B cell (primary cell): ENCODE results near the gene ZNF407. TPM values are rescaled to one million over a fixed set of nuclear protein-coding genes. Genes with fewer than 3 reads are reported as not detected.

Experiments
- ATAC-seq: fragments of 200-7000 bp; cut with Tn5 transposase; one replicate; pipeline ENCODE4 v1.10.0; 2021; ENCODE audit warnings: low read depth, mild to moderate bottlenecking, moderate number of reproducible peaks, moderate library complexity
- CTCF ChIA-PET: fragments of 350-600 bp; sonication (Branson Sonifier 250); formaldehyde crosslinking; loops from one replicate; lab custom pipeline; 2021; ENCODE audit warnings: antibody characterized with exemption, inconsistent platforms; lab: Charles Lee
- POLR2A ChIA-PET: fragments of 350-600 bp; sonication (Branson Sonifier 250); formaldehyde crosslinking; loops from one replicate; lab custom pipeline; 2021; ENCODE audit warnings: antibody characterized with exemption; lab: Charles Lee
- DNase-seq: peaks from one replicate; pipeline ENCODE4 v3.0.0; 2013
- H2AFZ ChIP-seq: 2 replicates; pipeline ENCODE4 v1.6.1; 2012; ENCODE audit warnings: mild to moderate bottlenecking, low read depth, low read length; ENCODE audit not compliant: insufficient read depth, poor library complexity, severe bottlenecking
- H3K27ac ChIP-seq, 2 donors: 1 replicate in 1 of 2; 2 replicates in 1 of 2; pipeline ENCODE4 v1.5.1; 2012 to 2013; ENCODE audit warnings: low read length in 2 of 2, mild to moderate bottlenecking in 2 of 2, moderate library complexity in 1 of 2
- H3K27me3 ChIP-seq, 4 experiments: fragments of 200-600 bp in 1 of 4; sonication (generic) in 1 of 4; replicated peaks in 1 of 4; 1 replicate in 2 of 4; 2 replicates in 2 of 4; pipeline versions ENCODE4 v1.6.1 to v1.7.0; 2013 to 2016; ENCODE audit warnings: low read length in 3 of 4, mild to moderate bottlenecking in 2 of 4, mixed read lengths in 1 of 4, moderate library complexity in 1 of 4; ENCODE audit not compliant: insufficient read depth in 4 of 4, control insufficient read depth in 3 of 4; ENCODE audit errors: control extremely low read depth in 1 of 4
- H3K36me3 ChIP-seq, 2 experiments: replicated peaks in 1 of 2; 1 replicate in 1 of 2; 2 replicates in 1 of 2; pipeline versions ENCODE4 v1.6.1 to v1.7.1; 2013; ENCODE audit warnings: low read length in 1 of 2; ENCODE audit not compliant: insufficient read depth in 2 of 2, control insufficient read depth in 1 of 2; ENCODE audit errors: control extremely low read depth in 1 of 2, extremely low read depth in 1 of 2
- H3K4me1 ChIP-seq, 2 donors: fragments of 200-600 bp in 1 of 2; sonication (generic) in 1 of 2; 1 replicate in 1 of 2; 2 replicates in 1 of 2; pipeline versions ENCODE4 v1.5.1 to v1.6.1; 2013 to 2017; ENCODE audit warnings: low read length in 2 of 2; ENCODE audit not compliant: control insufficient read depth in 2 of 2, insufficient read depth in 2 of 2
- H3K4me2 ChIP-seq: replicated peaks from 2 replicates; pipeline ENCODE3; 2012; ENCODE audit warnings: mild to moderate bottlenecking, low read depth, low read length; ENCODE audit not compliant: poor library complexity, severe bottlenecking
- H3K4me3 ChIP-seq, 5 experiments: fragments of 200-600 bp in 1 of 5; sonication (generic) in 1 of 5; 1 replicate in 3 of 5; 2 replicates in 2 of 5; pipeline versions ENCODE4 v1.5.1 to v1.7.0; 2011 to 2016; ENCODE audit warnings: low read length in 4 of 5, mild to moderate bottlenecking in 4 of 5, low read depth in 2 of 5, control low read depth in 1 of 5, moderate library complexity in 1 of 5; ENCODE audit not compliant: insufficient read depth in 1 of 5; ENCODE audit errors: control extremely low read depth in 1 of 5, extremely low read depth in 1 of 5
- H3K79me2 ChIP-seq: fragments of 200-600 bp; sonication (generic); one replicate; pipeline ENCODE4 v1.6.0; 2016; ENCODE audit warnings: low read length; ENCODE audit not compliant: control insufficient read depth, insufficient read depth
- H3K9ac ChIP-seq: fragments of 200-600 bp; sonication (generic); 2 replicates; pipeline ENCODE4 v1.6.1; 2017; ENCODE audit warnings: mild to moderate bottlenecking, low read length, moderate library complexity
- H3K9me3 ChIP-seq, 3 donors: one replicate each; pipeline versions ENCODE4 v1.6.1 to v1.7.1; 2013; ENCODE audit warnings: low read length in 2 of 3; ENCODE audit not compliant: control insufficient read depth in 2 of 3, insufficient read depth in 1 of 3; ENCODE audit errors: control extremely low read depth in 1 of 3
- H4K20me1 ChIP-seq: 2 replicates; pipeline ENCODE4 v1.6.0; 2012; ENCODE audit warnings: mild to moderate bottlenecking, low read length; ENCODE audit not compliant: insufficient read depth, control insufficient read depth, poor library complexity, severe bottlenecking
- H3K27ac Mint-ChIP-seq: one replicate; pipeline ENCODE4 v1.8.0; 2021; ENCODE audit warnings: mixed read lengths
- H3K27me3 Mint-ChIP-seq: one replicate; pipeline ENCODE4 v1.8.0; 2021; ENCODE audit warnings: mixed read lengths
- H3K4me1 Mint-ChIP-seq: one replicate; pipeline ENCODE4 v1.8.0; 2021; ENCODE audit warnings: mixed read lengths
- H3K4me3 Mint-ChIP-seq: one replicate; pipeline ENCODE4 v1.8.0; 2021; ENCODE audit warnings: mixed read lengths
- H3K9me3 Mint-ChIP-seq: one replicate; pipeline ENCODE4 v1.8.0; 2022; ENCODE audit warnings: mixed read lengths; ENCODE audit not compliant: insufficient read depth
- CTCF ChIP-seq: fragments of 200-600 bp; IDR thresholded peaks from one replicate; pipeline ENCODE4 v1.8.0; 2022; ENCODE audit warnings: antibody characterized with exemption, mild to moderate bottlenecking
- EZH2 ChIP-seq: IDR thresholded peaks from 2 replicates; pipeline ENCODE4 v1.6.1; 2012; ENCODE audit warnings: borderline replicate concordance, low read depth, mild to moderate bottlenecking, moderate library complexity, low read length; ENCODE audit not compliant: insufficient read depth, poor library complexity, severe bottlenecking
- WGBS: methylation state at CpG from one replicate; pipeline ENCODE4 v1.1.5; 2013; ENCODE audit warnings: missing lambda C conversion rate; ENCODE audit not compliant: insufficient coverage; 5-methylcytosine and 5-hydroxymethylcytosine counted together
- intact Hi-C: fragments of 100-400 bp; cut with micrococcal nuclease; formaldehyde crosslinking; loops from one replicate; pipeline ENCODE4 v1.10.0; 2022
- polyA plus RNA-seq: library from polyadenylated mRNA; depleted of rRNA; stranded (reverse); fragments of >200 nt; gene quantifications from 2 replicates; pipeline ENCODE4 v1.2.3, GENCODE V29; 2012
- total RNA-seq, 2 donors: library from RNA; stranded (reverse); fragments of 120-200 nt in 1 of 2; gene quantifications; 1 replicate in 1 of 2; 2 replicates in 1 of 2; pipeline versions ENCODE4 v1.2.3 to v1.2.4, GENCODE V29; 2013 to 2022

ZNF407 gene
- total and polyA plus RNA-seq, 2 donors (not counting 1 experiment from before 2014, with no cell fraction given): 4.5 to 37.1 TPM

GRCh38 chr18:74609535-74609934, 11.9 kb downstream of the ZNF407 start:
- peaks cover 20% of the 10 kb centered on the region for H3K4me1 Mint-ChIP-seq
- TF ChIP-seq CTCF (no peak), EZH2 (no peak)
- H3K4me3 ChIP-seq: no peak overlapping the region
- no peaks in the 10 kb centered on the region for H3K4me1 ChIP-seq
- DNase-seq (no peak), ATAC-seq (no peak)
- H3K36me3 ChIP-seq: peaks cover 0 to 1% of the 10 kb centered on the region in 2 experiments
- H3K9me3 Mint-ChIP-seq: no peaks in the 10 kb centered on the region
- peaks cover 42% of the 10 kb centered on the region for H4K20me1 ChIP-seq
- H3K9me3 ChIP-seq: no peaks in the 10 kb centered on the region
- no peak overlapping the region for H3K27ac ChIP-seq
- H3K79me2 ChIP-seq: peaks cover 74% of the 10 kb centered on the region
- H3K27ac Mint-ChIP-seq: no peak overlapping the region
- H2AFZ ChIP-seq: no peak overlapping the region
- H3K4me2 ChIP-seq: no peak overlapping the region
- no CpG with 5 or more reads among the region's 3 CpGs for WGBS
- H3K4me3 Mint-ChIP-seq: no peak overlapping the region
- H3K27me3 ChIP-seq: no peaks in the 10 kb centered on the region
- POLR2A ChIA-PET: no interaction called here
- no peak overlapping the region for H3K9ac ChIP-seq
- H3K27me3 Mint-ChIP-seq: no peaks in the 10 kb centered on the region
- CTCF ChIA-PET: interaction anchor here (0.8 to 1.3 kb wide), 2 partner anchors 11 to 58 kb away, joined by 3 to 4 read pairs; no protein-coding TSS in a partner anchor
- intact Hi-C loops: no loop called here

- DNase-seq (no peak), ATAC-seq (no peak)
- peaks cover 0 to 3% (median 0%) of the 10 kb centered on the region in 3 donors for H3K9me3 ChIP-seq
- WGBS: no CpG with 5 or more reads among the region's 7 CpGs
- peaks cover 37% of the 10 kb centered on the region for H4K20me1 ChIP-seq
- ChIA-PET CTCF (interaction anchor here (0.8 to 1.3 kb wide), 2 partner anchors 11 to 58 kb away, joined by 3 to 4 read pairs; no protein-coding TSS in a partner anchor), POLR2A (no interaction called here)
- H2AFZ ChIP-seq: no peak overlapping the region
- no peak overlapping the region for H3K27ac Mint-ChIP-seq
- no peak overlapping the region for H3K4me2 ChIP-seq
- H3K4me3 ChIP-seq: no peak overlapping the region
- H3K27ac ChIP-seq: no peak overlapping the region
- no peaks in the 10 kb centered on the region for H3K27me3 Mint-ChIP-seq
- no peak for TF ChIP-seq EZH2
- TF ChIP-seq CTCF: no peak
- no peak overlapping the region for H3K9ac ChIP-seq
- peaks cover 20% of the 10 kb centered on the region for H3K4me1 Mint-ChIP-seq
- peaks cover 73% of the 10 kb centered on the region for H3K79me2 ChIP-seq
- no peak overlapping the region for H3K4me3 Mint-ChIP-seq
- H3K9me3 Mint-ChIP-seq: no peaks in the 10 kb centered on the region
- no peaks in the 10 kb centered on the region for H3K27me3 ChIP-seq
- H3K4me1 ChIP-seq: no peaks in the 10 kb centered on the region
- peaks cover 0 to 1% of the 10 kb centered on the region in 2 experiments for H3K36me3 ChIP-seq
- intact Hi-C loops: no loop called here
These were observed 12.5 kb downstream of the ZNF407 start for GRCh38 chr18:74610051-74610615.
